WTC11 (cell line): Measurements from ENCODE around the gene DHRS1.

Source experiments
- HMGA2 ChIP-seq: fragments of 250-450 bp; sonication (Bioruptor Pico); IDR thresholded peaks from 2 replicates; pipeline ENCODE4 v1.4.0; 2021; ENCODE audit warnings: mild to moderate bottlenecking, moderate library complexity
- SP1 ChIP-seq: sonication (generic); formaldehyde crosslinking; conservative IDR thresholded peaks from 2 replicates; pipeline ENCODE4 v1.8.1; 2022; ENCODE audit warnings: missing genetic modification reagents
- USF2 ChIP-seq: sonication (generic); formaldehyde crosslinking; IDR thresholded peaks from 2 replicates; pipeline ENCODE4 v1.8.1; 2023; ENCODE audit warnings: mild to moderate bottlenecking, missing genetic modification reagents, moderate library complexity
- ZNF416 ChIP-seq: fragments of 250-450 bp; sonication (Bioruptor Pico); IDR thresholded peaks from 2 replicates; pipeline ENCODE4 v1.9.0; 2021; ENCODE audit warnings: mild to moderate bottlenecking, inconsistent platforms
- TF ChIP-seq, protein P1 (sequence below): fragments of 200-600 bp; IDR thresholded peaks from 2 replicates; pipeline ENCODE4 v1.8.0; 2022; ENCODE audit warnings: antibody characterized with exemption
- TF ChIP-seq, protein P2 (sequence below): sonication (generic); formaldehyde crosslinking; conservative IDR thresholded peaks from 2 replicates; pipeline ENCODE4 v1.8.1; 2022; ENCODE audit warnings: mild to moderate bottlenecking, missing genetic modification reagents

DNA sequence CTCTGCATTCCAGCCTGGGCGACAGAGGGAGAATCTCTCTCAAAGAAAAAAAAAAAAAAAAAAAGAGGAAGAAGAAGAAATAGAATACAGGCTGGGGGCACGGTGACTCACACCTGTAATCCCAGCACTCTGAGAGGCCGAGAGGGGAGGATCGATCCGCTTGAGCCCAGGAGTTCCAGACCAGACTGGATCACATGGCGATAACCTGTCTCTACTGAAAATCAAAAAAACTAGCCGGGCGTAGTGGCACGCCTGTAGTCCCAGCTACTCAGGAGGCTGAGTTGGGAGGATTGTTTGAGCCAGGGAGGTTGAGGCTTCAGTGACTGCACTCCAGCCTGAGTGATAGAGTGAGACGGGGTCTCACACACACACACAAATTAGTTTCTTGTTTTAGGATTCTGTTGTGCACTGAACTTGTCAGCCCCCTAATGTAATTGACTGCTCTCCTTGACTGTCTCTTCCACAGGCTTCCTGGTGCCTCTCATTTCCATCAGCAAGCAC lies 56.2 kb downstream of the DHRS1 start:
- TF ChIP-seq, protein P1, sequence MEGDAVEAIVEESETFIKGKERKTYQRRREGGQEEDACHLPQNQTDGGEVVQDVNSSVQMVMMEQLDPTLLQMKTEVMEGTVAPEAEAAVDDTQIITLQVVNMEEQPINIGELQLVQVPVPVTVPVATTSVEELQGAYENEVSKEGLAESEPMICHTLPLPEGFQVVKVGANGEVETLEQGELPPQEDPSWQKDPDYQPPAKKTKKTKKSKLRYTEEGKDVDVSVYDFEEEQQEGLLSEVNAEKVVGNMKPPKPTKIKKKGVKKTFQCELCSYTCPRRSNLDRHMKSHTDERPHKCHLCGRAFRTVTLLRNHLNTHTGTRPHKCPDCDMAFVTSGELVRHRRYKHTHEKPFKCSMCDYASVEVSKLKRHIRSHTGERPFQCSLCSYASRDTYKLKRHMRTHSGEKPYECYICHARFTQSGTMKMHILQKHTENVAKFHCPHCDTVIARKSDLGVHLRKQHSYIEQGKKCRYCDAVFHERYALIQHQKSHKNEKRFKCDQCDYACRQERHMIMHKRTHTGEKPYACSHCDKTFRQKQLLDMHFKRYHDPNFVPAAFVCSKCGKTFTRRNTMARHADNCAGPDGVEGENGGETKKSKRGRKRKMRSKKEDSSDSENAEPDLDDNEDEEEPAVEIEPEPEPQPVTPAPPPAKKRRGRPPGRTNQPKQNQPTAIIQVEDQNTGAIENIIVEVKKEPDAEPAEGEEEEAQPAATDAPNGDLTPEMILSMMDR: no peak
- TF ChIP-seq, protein P2, sequence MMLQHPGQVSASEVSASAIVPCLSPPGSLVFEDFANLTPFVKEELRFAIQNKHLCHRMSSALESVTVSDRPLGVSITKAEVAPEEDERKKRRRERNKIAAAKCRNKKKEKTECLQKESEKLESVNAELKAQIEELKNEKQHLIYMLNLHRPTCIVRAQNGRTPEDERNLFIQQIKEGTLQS: no peak
- TF ChIP-seq HMGA2 (CRISPR knock-in tag) (no peak), ZNF416 (CRISPR knock-in tag) (no peak), USF2 (no peak), SP1 (no peak)
